ENCODE data around the gene BOLA2B.

BOLA2B gene

GRCh38 chr16:30187556-30187865, 6.0 kb downstream of the BOLA2B start:
- TF ChIP-seq CTCF (conservative IDR thresholded peaks at IDR 0.05; ENCODE audit: low read depth, low read length) = no peak
- no peak overlapping the region for H3K4me3 ChIP-seq (ENCODE audit: low read length)

GRCh38 chr16:30186782-30187555, 6.5 kb downstream of the BOLA2B start:
- DNase-seq (ENCODE audit: low read depth) = no peak
- peak; percentile 68 for TF ChIP-seq CTCF (conservative IDR thresholded peaks at IDR 0.05; ENCODE audit: low read depth, low read length)
- H3K4me3 ChIP-seq (ENCODE audit: low read length) = no peak overlapping the region

More at GRCh38 chr16:30187556-30187865, 6.0 kb downstream of the BOLA2B start:
- DNase-seq (ENCODE audit: low read depth) = no peak

GRCh38 chr16:30186444-30186781, 7.1 kb downstream of the BOLA2B start:
- no peak for TF ChIP-seq CTCF (conservative IDR thresholded peaks at IDR 0.05; ENCODE audit: low read depth, low read length)
- H3K4me3 ChIP-seq (ENCODE audit: low read length) = no peak overlapping the region
- DNase-seq (ENCODE audit: low read depth) = no peak

GRCh38 chr16:30185683-30186421, 7.6 kb downstream of the BOLA2B start:
- DNase-seq (ENCODE audit: low read depth) = no peak
- TF ChIP-seq CTCF (conservative IDR thresholded peaks at IDR 0.05; ENCODE audit: low read depth, low read length) = no peak
- no peak overlapping the region for H3K4me3 ChIP-seq (ENCODE audit: low read length)

GRCh38 chr16:30184891-30185682, 8.4 kb downstream of the BOLA2B start:
- no peak overlapping the region for H3K4me3 ChIP-seq (ENCODE audit: low read length)
- no peak for TF ChIP-seq CTCF (conservative IDR thresholded peaks at IDR 0.05; ENCODE audit: low read depth, low read length)
- no peak for DNase-seq (ENCODE audit: low read depth)

GRCh38 chr16:30184096-30184890, 9.2 kb downstream of the BOLA2B start:
- H3K4me3 ChIP-seq (ENCODE audit: low read length) = peak overlapping the region; percentile 54
- DNase-seq (ENCODE audit: low read depth) = no peak
- TF ChIP-seq CTCF (conservative IDR thresholded peaks at IDR 0.05; ENCODE audit: low read depth, low read length) = no peak

Data from retinal pigment epithelial cell (primary cell).